GM19238 (cell line): ENCODE measurements around the gene VGLL2.

ENCODE experiments used
- DNase-seq: peaks from one replicate; pipeline ENCODE4 v3.0.0; 2011; ENCODE audit warnings: low spot score; ENCODE audit not compliant: insufficient read length

VGLL2 gene

DNA sequence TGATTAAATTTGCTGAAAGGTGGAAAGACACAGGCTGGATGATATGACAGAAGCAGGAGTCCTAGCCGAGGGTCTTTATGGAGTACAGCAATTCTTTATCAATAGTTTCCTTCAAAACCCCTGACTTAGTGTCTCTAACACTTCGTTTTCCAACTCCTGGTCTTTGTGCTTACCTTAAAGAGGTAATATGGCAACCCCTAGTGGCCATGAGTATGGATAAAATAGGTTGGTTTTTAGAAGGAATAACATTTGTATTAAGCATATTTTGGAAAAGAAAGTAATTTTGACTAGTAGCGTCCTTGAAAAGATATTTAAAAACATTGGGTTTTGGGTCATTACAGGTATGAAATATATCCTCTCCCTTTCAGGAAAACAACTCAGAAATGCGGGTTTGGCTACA is 51.9 kb downstream of the VGLL2 start:
- no peak for DNase-seq
